ENCODE measurements around the gene KCND3. TPM values are rescaled to one million over a fixed set of nuclear protein-coding genes. Genes with fewer than 3 reads are reported as not detected.

The KCND3 gene
- total RNA-seq, 1 experiment from 2014 or later: not detected

DNA sequence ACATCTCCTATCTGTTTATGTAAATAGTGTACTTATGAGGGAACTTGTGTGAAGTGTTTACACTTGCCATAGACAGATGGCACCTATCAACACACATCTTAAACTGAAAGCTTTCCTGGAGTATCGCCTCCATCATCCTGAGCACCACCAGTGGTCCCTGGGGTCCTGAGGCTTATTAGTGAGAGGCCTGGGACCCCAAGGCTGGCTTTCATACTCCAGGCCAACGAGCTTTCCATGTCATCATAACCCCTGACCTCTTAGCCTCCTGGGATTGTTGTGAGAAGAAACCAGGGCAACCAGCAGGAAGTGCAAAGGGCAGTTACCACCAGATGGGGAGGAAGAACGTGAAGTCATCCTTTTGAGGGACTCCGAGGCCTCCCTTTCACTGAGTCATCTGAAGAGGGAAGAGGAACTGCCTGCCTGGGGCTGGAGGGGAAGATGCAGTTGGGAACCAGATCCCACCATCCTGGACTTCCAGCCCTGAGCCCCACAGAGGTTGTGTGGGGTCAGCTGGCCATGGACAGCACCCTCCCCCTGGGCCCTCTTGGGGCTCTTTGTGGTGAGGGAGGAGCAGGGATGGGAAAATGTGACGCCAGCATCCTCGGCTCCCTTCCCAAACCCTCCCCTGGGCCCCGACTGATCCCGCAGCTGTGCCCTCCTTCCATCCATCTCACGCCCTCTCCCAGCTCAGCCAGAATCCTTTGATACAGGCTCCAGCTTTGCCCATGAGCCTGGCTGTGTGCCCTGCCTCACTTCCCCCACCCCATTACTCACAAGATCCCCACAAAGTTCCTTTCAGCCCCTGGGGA, 256.1 kb downstream of the KCND3 start:
- H3K4me2 ChIP-seq: no peak overlapping the region
- DNase-seq: peak in 1 of 2 experiments; percentile 65
- no peaks in the 10 kb centered on the region for H3F3A ChIP-seq (ENCODE audit: insufficient read depth, low read depth)
- CTCF ChIA-PET: no interaction called here
- no peak overlapping the region for H3K4me3 ChIP-seq
- no peaks in the 10 kb centered on the region for H3K27me3 ChIP-seq (ENCODE audit: insufficient read depth, low read depth)
- peaks cover 7% of the 10 kb centered on the region for H3K4me1 ChIP-seq (replicated peaks; ENCODE audit: insufficient read depth)
- H3K9me3 ChIP-seq (ENCODE audit: insufficient read depth, low read depth): no peaks in the 10 kb centered on the region
- no peak overlapping the region for H3K27ac ChIP-seq
- intact Hi-C loops (cut with micrococcal nuclease; ENCODE audit: unreplicated experiment): no loop called here
- no peaks in the 10 kb centered on the region for H3K9me2 ChIP-seq (ENCODE audit: insufficient read depth)
- H2AFZ ChIP-seq: no peak overlapping the region
- no peaks in the 10 kb centered on the region for H3K36me3 ChIP-seq (ENCODE audit: low read depth)
- POLR2A ChIA-PET (ENCODE audit: unreplicated experiment): interaction anchor here (0.5 kb wide), 1 partner anchor 13 kb away, joined by 3 read pairs; no protein-coding TSS in a partner anchor
- TF ChIP-seq, protein P1, sequence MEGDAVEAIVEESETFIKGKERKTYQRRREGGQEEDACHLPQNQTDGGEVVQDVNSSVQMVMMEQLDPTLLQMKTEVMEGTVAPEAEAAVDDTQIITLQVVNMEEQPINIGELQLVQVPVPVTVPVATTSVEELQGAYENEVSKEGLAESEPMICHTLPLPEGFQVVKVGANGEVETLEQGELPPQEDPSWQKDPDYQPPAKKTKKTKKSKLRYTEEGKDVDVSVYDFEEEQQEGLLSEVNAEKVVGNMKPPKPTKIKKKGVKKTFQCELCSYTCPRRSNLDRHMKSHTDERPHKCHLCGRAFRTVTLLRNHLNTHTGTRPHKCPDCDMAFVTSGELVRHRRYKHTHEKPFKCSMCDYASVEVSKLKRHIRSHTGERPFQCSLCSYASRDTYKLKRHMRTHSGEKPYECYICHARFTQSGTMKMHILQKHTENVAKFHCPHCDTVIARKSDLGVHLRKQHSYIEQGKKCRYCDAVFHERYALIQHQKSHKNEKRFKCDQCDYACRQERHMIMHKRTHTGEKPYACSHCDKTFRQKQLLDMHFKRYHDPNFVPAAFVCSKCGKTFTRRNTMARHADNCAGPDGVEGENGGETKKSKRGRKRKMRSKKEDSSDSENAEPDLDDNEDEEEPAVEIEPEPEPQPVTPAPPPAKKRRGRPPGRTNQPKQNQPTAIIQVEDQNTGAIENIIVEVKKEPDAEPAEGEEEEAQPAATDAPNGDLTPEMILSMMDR (conservative IDR thresholded peaks at IDR 0.05): no peak
- no peak for TF ChIP-seq EZH2 (IDR thresholded peaks at IDR 0.05; ENCODE audit: low read depth)
- 0 out of 2 replicates have a peak, but pooled peaks cover 3% of the 10 kb centered on the region for H4K20me1 ChIP-seq (ENCODE audit: insufficient read depth)
- no peaks in the 10 kb centered on the region for H3K79me2 ChIP-seq (ENCODE audit: low read depth)
- BruUV-seq (replicated peaks): no TSS peak

DNA sequence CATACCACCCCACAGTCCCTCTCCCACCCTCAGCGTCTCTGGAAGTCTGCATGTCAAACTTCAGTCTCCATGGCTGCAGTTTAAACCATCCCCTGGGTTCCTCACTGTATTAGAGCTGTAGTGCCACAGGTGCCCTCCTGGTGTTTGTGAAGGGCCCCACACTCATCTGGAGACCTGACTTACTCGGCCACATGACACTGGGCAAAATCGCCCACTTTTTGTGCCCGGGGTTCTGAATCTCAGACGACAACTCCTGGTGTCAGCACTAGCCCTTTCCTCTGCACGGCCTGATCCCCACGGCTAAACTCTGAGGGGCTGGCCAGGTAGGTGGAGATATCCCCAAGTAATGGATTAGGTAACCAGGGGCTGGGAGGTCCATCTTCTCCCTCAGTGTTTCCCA, 256.8 kb downstream of the KCND3 start:
- Histone ChIP-seq H3K27me3 (ENCODE audit: insufficient read depth, low read depth) (no peaks in the 10 kb centered on the region), H3K9me2 (ENCODE audit: insufficient read depth) (no peaks in the 10 kb centered on the region), H3K36me3 (ENCODE audit: low read depth) (no peaks in the 10 kb centered on the region), H4K20me1 (ENCODE audit: insufficient read depth) (0 out of 2 replicates have a peak, but pooled peaks cover under 1% of the 10 kb centered on the region), H3K4me2 (no peak overlapping the region), H3K79me2 (ENCODE audit: low read depth) (no peaks in the 10 kb centered on the region), H2AFZ (no peak overlapping the region), H3K9me3 (ENCODE audit: insufficient read depth, low read depth) (no peaks in the 10 kb centered on the region), H3K4me3 (no peak overlapping the region), H3K27ac (no peak overlapping the region), H3K4me1 (replicated peaks; ENCODE audit: insufficient read depth) (peaks cover under 1% of the 10 kb centered on the region; the same call in 1 of the 2 replicates), H3F3A (ENCODE audit: insufficient read depth, low read depth) (no peaks in the 10 kb centered on the region)
- ChIA-PET POLR2A (ENCODE audit: unreplicated experiment) (interaction anchor here (0.5 kb wide), 1 partner anchor 12 kb away, joined by 3 read pairs; no protein-coding TSS in a partner anchor), CTCF (no interaction called here)
- DNase-seq: no peak
- no peak for TF ChIP-seq EZH2 (IDR thresholded peaks at IDR 0.05; ENCODE audit: low read depth)
- TF ChIP-seq, protein P1 (conservative IDR thresholded peaks at IDR 0.05): no peak
- BruUV-seq (replicated peaks): no TSS peak
- intact Hi-C loops (cut with micrococcal nuclease; ENCODE audit: unreplicated experiment): no loop called here

DNA sequence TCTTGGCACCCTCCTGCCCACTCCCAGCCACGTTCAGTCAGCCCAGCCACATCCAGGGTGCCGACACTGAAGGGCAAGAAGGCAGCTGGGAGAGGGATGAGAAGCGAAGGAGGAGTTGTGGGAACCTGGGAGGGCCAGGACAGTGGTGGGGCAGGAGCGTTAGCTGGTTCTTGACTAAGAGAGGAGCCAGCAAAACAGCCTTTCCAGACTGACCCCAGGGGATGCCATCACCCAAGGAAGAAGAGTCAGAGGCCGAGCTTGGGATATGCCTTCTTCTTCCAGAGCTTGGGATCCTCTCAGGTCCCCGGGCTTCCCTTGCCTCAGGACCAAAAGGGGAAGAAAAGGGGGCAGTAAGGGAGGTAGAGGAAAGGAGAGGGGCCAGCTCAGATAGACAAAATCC, 257.5 kb downstream of the KCND3 start:
- Histone ChIP-seq H3K4me2 (no peak overlapping the region), H3K4me3 (no peak overlapping the region), H3K27ac (no peak overlapping the region), H3K79me2 (ENCODE audit: low read depth) (no peaks in the 10 kb centered on the region), H3K9me3 (ENCODE audit: insufficient read depth, low read depth) (no peaks in the 10 kb centered on the region), H3K27me3 (ENCODE audit: insufficient read depth, low read depth) (no peaks in the 10 kb centered on the region), H3K4me1 (replicated peaks; ENCODE audit: insufficient read depth) (no peaks in the 10 kb centered on the region), H2AFZ (no peak overlapping the region), H4K20me1 (ENCODE audit: insufficient read depth) (no peaks in the 10 kb centered on the region), H3F3A (ENCODE audit: insufficient read depth, low read depth) (no peaks in the 10 kb centered on the region), H3K36me3 (ENCODE audit: low read depth) (no peaks in the 10 kb centered on the region), H3K9me2 (ENCODE audit: insufficient read depth) (no peaks in the 10 kb centered on the region)
- TF ChIP-seq EZH2 (IDR thresholded peaks at IDR 0.05; ENCODE audit: low read depth): no peak
- TF ChIP-seq, protein P1 (conservative IDR thresholded peaks at IDR 0.05): no peak
- BruUV-seq (replicated peaks): no TSS peak
- intact Hi-C loops (cut with micrococcal nuclease; ENCODE audit: unreplicated experiment): no loop called here
- ChIA-PET POLR2A (ENCODE audit: unreplicated experiment) (no interaction called here), CTCF (no interaction called here)
- DNase-seq: no peak

All from PC-9 (cell line).